Kidney epithelial cell (primary cell): ENCODE data around the gene PADI1. TPM values are rescaled to one million over a fixed set of nuclear protein-coding genes. Genes with fewer than 3 reads are reported as not detected.

ENCODE experiments used
- DNase-seq: peaks from one replicate; pipeline ENCODE4 v3.0.0-alpha.2; 2010; ENCODE audit warnings: low read depth
- H3K27me3 ChIP-seq: 2 replicates; pipeline ENCODE4 v1.6.0; 2011; ENCODE audit warnings: low read length; ENCODE audit not compliant: control insufficient read depth, insufficient read depth
- H3K36me3 ChIP-seq: 2 replicates; pipeline ENCODE4 v1.5.1; 2011; ENCODE audit warnings: low read length; ENCODE audit not compliant: control insufficient read depth, insufficient read depth
- H3K4me3 ChIP-seq: 2 replicates; pipeline ENCODE4 v1.5.1; 2011; ENCODE audit warnings: low read depth, mild to moderate bottlenecking, control low read depth, low read length
- CTCF ChIP-seq: IDR thresholded peaks from 2 replicates; pipeline ENCODE4 v1.5.1; 2011; ENCODE audit warnings: mild to moderate bottlenecking, moderate library complexity, low read length, control low read depth, inconsistent platforms; ENCODE audit not compliant: insufficient read depth, poor library complexity, severe bottlenecking
- total RNA-seq: library from RNA; depleted of rRNA; stranded (reverse); fragments of >200 nt; gene quantifications from 2 replicates; pipeline ENCODE4 v1.2.3, GENCODE V29; 2015

The PADI1 gene
- total RNA-seq, 1 donor from 2014 or later: 2.4 TPM

GRCh38 chr1:17209430-17209829 lies 4.5 kb downstream of the PADI1 start:
- TF ChIP-seq CTCF: no peak

GRCh38 chr1:17210176-17210575 lies 5.2 kb downstream of the PADI1 start:
- no peak for DNase-seq
- TF ChIP-seq CTCF: no peak
- Histone ChIP-seq H3K4me3 (no peak overlapping the region), H3K36me3 (no peaks in the 10 kb centered on the region), H3K27me3 (no peaks in the 10 kb centered on the region)

More at GRCh38 chr1:17209430-17209829, 4.5 kb downstream of the PADI1 start:
- Histone ChIP-seq H3K4me3 (no peak overlapping the region), H3K36me3 (no peaks in the 10 kb centered on the region), H3K27me3 (no peaks in the 10 kb centered on the region)
- no peak for DNase-seq

GRCh38 chr1:17211377-17211776 lies 6.4 kb downstream of the PADI1 start:
- TF ChIP-seq CTCF: no peak
- DNase-seq: no peak
- Histone ChIP-seq H3K4me3 (no peak overlapping the region), H3K36me3 (no peaks in the 10 kb centered on the region), H3K27me3 (no peaks in the 10 kb centered on the region)

GRCh38 chr1:17212009-17212408 lies 7.1 kb downstream of the PADI1 start:
- TF ChIP-seq CTCF: no peak
- no peak for DNase-seq
- H3K36me3 ChIP-seq: no peaks in the 10 kb centered on the region
- no peak overlapping the region for H3K4me3 ChIP-seq
- H3K27me3 ChIP-seq: no peaks in the 10 kb centered on the region

- H3K27me3 ChIP-seq: no peaks in the 10 kb centered on the region
- DNase-seq: no peak
- no peak overlapping the region for H3K4me3 ChIP-seq
- TF ChIP-seq CTCF: no peak
- H3K36me3 ChIP-seq: no peaks in the 10 kb centered on the region
These were observed 7.7 kb downstream of the PADI1 start for GRCh38 chr1:17212487-17213121.

GRCh38 chr1:17213148-17213781 lies 8.3 kb downstream of the PADI1 start:
- H3K36me3 ChIP-seq: no peaks in the 10 kb centered on the region
- H3K4me3 ChIP-seq: no peak overlapping the region
- no peaks in the 10 kb centered on the region for H3K27me3 ChIP-seq
- no peak for DNase-seq
- TF ChIP-seq CTCF: no peak
